HepG2 (cell line): ENCODE data around the gene PCDHGA1. TPM values are rescaled to one million over a fixed set of nuclear protein-coding genes. Genes with fewer than 3 reads are reported as not detected.

Experiments
- ARHGAP35 ChIP-seq: sonication (generic); formaldehyde crosslinking; IDR thresholded peaks from 2 replicates; pipeline ENCODE4 v1.9.0; 2022; ENCODE audit warnings: mild to moderate bottlenecking, inconsistent platforms, moderate library complexity, missing genetic modification reagents, borderline replicate concordance
- ARID2 ChIP-seq: sonication (generic); formaldehyde crosslinking; IDR thresholded peaks from 2 replicates; pipeline ENCODE4 v1.8.1; 2022; ENCODE audit warnings: mild to moderate bottlenecking, missing genetic modification reagents, borderline replicate concordance
- FOSL1 ChIP-seq: sonication (generic); formaldehyde crosslinking; IDR thresholded peaks from 2 replicates; pipeline ENCODE4 v1.9.0; 2021; ENCODE audit warnings: missing genetic modification reagents, borderline replicate concordance
- GTF3A ChIP-seq: sonication (generic); formaldehyde crosslinking; conservative IDR thresholded peaks from 2 replicates; pipeline ENCODE4 v1.4.0; 2020; ENCODE audit warnings: mild to moderate bottlenecking, missing genetic modification reagents
- HDAC6 ChIP-seq: fragments of 200-600 bp; sonication (generic); IDR thresholded peaks from 2 replicates; pipeline ENCODE4 v1.7.0; 2017; ENCODE audit warnings: mild to moderate bottlenecking, antibody characterized with exemption, low read length, low read depth
- HOXA3 ChIP-seq: sonication (generic); formaldehyde crosslinking; IDR thresholded peaks from 2 replicates; pipeline ENCODE4 v1.5.0; 2020; ENCODE audit warnings: missing genetic modification reagents
- MIER3 ChIP-seq: IDR thresholded peaks from 2 replicates; pipeline ENCODE4 v1.6.1; 2016; ENCODE audit warnings: missing compliant biosample characterization, borderline replicate concordance
- POGZ ChIP-seq: sonication (generic); formaldehyde crosslinking; IDR thresholded peaks from 2 replicates; pipeline ENCODE4 v1.4.0; 2020; ENCODE audit warnings: mild to moderate bottlenecking, missing genetic modification reagents
- PRDM10 ChIP-seq: sonication (generic); formaldehyde crosslinking; IDR thresholded peaks from 2 replicates; pipeline ENCODE4 v1.4.0; 2020; ENCODE audit warnings: low read depth, missing genetic modification reagents
- SMARCE1 ChIP-seq: fragments of 450-650 bp; IDR thresholded peaks from 2 replicates; pipeline ENCODE4 v1.6.1; 2017; ENCODE audit warnings: borderline replicate concordance
- SMYD3 ChIP-seq: sonication (generic); formaldehyde crosslinking; IDR thresholded peaks from 2 replicates; pipeline ENCODE4 v1.8.1; 2023; ENCODE audit warnings: mild to moderate bottlenecking, missing genetic modification reagents
- ZNF326 ChIP-seq: sonication (generic); formaldehyde crosslinking; IDR thresholded peaks from 2 replicates; pipeline ENCODE4 v1.4.0; 2020; ENCODE audit warnings: missing genetic modification reagents, borderline replicate concordance
- ZNF33A ChIP-seq: sonication (generic); formaldehyde crosslinking; IDR thresholded peaks from 2 replicates; pipeline ENCODE4 v1.5.1; 2020; ENCODE audit warnings: missing genetic modification reagents, mild to moderate bottlenecking, moderate library complexity, borderline replicate concordance
- ZNF34 ChIP-seq: sonication (generic); formaldehyde crosslinking; IDR thresholded peaks from 2 replicates; pipeline ENCODE4 v1.4.0; 2020; ENCODE audit warnings: mild to moderate bottlenecking, missing genetic modification reagents, borderline replicate concordance
- ZNF451 ChIP-seq: sonication (generic); formaldehyde crosslinking; IDR thresholded peaks from 2 replicates; pipeline ENCODE4 v1.5.0; 2020; ENCODE audit warnings: mild to moderate bottlenecking, missing genetic modification reagents
- ZNF460 ChIP-seq: sonication (generic); formaldehyde crosslinking; IDR thresholded peaks from 2 replicates; pipeline ENCODE4 v1.5.1; 2020; ENCODE audit warnings: missing genetic modification reagents, mild to moderate bottlenecking, borderline replicate concordance
- ZNF577 ChIP-seq: sonication (generic); formaldehyde crosslinking; IDR thresholded peaks from 2 replicates; pipeline ENCODE4 v1.4.0; 2020; ENCODE audit warnings: mild to moderate bottlenecking, low read depth, missing genetic modification reagents, borderline replicate concordance
- ZNF652 ChIP-seq: IDR thresholded peaks from 2 replicates; pipeline ENCODE4 v1.6.1; 2016; ENCODE audit warnings: low read depth, borderline replicate concordance
- ZNF724P ChIP-seq: sonication (generic); formaldehyde crosslinking; IDR thresholded peaks from 2 replicates; pipeline ENCODE4 v1.8.0; 2022; ENCODE audit warnings: missing genetic modification reagents, borderline replicate concordance
- polyA plus RNA-seq, 8 experiments: library from polyadenylated mRNA; depleted of rRNA in 3 of 8; stranded (reverse) in 7 of 8; unstranded in 1 of 8; fragments of >200 nt; fragmentation: Illumina TruSeq in 4 of 8; extraction: Trizol in 4 of 8; gene quantifications; 2 replicates each; pipeline versions ENCODE4 v1.2.1 to v1.2.3, GENCODE V29; 2011 to 2016; ENCODE audit warnings: low read depth in 4 of 8, missing spikeins in 1 of 8, mixed read lengths in 1 of 8; ENCODE audit not compliant: insufficient read depth in 1 of 8
- total RNA-seq, 5 experiments: library from RNA; depleted of rRNA; stranded (reverse); fragments of >200 nt; fragmentation: Illumina TruSeq; extraction: Trizol; gene quantifications; 2 replicates each; pipeline ENCODE4 v1.2.3, GENCODE V29; 2016; ENCODE audit warnings: low read depth in 1 of 5
- TF ChIP-seq, protein P1 (sequence below): IDR thresholded peaks from 2 replicates; pipeline ENCODE4 v1.6.1; 2016; ENCODE audit warnings: low read depth, missing genetic modification reagents, missing compliant biosample characterization

Gene PCDHGA1
- total and polyA plus RNA-seq, 2 of the 13 experiments (the other 11 are each of a cell fraction or from before 2014, with no cell fraction given), result 0.31 to 0.40 TPM

DNA sequence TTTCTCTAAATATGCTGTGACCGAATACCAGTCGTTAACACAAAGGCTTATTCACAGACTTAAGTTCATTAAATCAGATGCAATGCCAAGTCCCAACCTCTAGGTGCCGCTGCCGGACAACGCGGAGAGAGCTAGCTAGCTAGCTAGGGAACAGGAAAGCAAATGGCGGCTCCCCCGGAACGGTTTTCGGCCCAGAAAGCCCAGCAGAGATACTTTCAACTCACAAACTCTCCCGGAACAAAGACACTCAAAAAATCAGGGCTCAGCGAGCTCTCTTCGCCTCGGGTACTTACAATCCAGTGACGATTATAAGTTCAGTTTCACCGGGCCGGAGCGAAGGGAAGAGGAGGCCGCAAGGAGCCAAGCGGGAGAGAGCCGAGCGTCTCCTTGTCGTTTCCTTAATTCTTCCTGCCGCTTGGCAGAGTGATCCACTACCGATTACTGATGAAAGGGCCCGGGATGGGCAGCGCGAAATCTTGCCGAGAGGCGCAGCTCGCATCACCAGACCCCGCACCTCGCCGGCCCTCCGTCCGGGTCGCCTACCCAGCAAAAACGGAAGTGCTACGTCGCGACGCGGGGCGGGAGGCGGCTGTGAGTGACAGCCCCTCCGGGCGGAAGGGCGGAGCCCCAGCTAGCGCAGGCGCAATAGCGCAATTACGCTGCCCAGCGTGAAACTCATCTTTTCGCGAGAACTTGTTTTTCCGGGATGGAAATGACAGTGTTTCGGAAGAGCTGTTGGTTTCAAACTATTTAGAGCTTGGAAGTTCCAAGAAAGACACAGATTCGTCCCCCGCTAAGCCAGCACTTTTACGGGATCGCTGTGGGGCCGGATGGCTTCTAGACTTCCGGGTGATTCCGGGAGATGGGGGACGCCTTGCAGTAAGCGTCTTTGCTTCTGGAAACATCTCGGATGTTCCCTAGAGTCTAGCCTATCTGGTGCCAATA, 9.8 kb upstream of the PCDHGA1 start, which contains the start of gene TAF7 (continued):
- TF ChIP-seq GTF3A (CRISPR knock-in tag) (no peak), ZNF652 (CRISPR knock-in tag) (no peak), ZNF577 (CRISPR knock-in tag) (no peak), SMYD3 (CRISPR knock-in tag) (no peak), ZNF460 (CRISPR knock-in tag) (no peak; the same call in 1 of the 2 replicates), ZNF326 (no peak), MIER3 (CRISPR knock-in tag) (peak; percentile 36; the same call in 1 of the 2 replicates), POGZ (CRISPR knock-in tag) (peak; percentile 84), ZNF451 (CRISPR knock-in tag) (peak; percentile 84), HOXA3 (peak; percentile 30; the same call in 1 of the 2 replicates), ZNF33A (CRISPR knock-in tag) (peak; percentile 62; the same call in 1 of the 2 replicates), HDAC6 (no peak), ARHGAP35 (CRISPR knock-in tag) (peak; percentile 23; the same call in 1 of the 2 replicates), ZNF34 (no peak), FOSL1 (CRISPR knock-in tag) (no peak), ZNF724P (peak; percentile 59; the same call in 1 of the 2 replicates), PRDM10 (CRISPR knock-in tag) (no peak), SMARCE1 (no peak), ARID2 (CRISPR knock-in tag) (0 out of 2 replicates have a peak, but pooled peaks have one; percentile 28)
- TF ChIP-seq, protein P1, sequence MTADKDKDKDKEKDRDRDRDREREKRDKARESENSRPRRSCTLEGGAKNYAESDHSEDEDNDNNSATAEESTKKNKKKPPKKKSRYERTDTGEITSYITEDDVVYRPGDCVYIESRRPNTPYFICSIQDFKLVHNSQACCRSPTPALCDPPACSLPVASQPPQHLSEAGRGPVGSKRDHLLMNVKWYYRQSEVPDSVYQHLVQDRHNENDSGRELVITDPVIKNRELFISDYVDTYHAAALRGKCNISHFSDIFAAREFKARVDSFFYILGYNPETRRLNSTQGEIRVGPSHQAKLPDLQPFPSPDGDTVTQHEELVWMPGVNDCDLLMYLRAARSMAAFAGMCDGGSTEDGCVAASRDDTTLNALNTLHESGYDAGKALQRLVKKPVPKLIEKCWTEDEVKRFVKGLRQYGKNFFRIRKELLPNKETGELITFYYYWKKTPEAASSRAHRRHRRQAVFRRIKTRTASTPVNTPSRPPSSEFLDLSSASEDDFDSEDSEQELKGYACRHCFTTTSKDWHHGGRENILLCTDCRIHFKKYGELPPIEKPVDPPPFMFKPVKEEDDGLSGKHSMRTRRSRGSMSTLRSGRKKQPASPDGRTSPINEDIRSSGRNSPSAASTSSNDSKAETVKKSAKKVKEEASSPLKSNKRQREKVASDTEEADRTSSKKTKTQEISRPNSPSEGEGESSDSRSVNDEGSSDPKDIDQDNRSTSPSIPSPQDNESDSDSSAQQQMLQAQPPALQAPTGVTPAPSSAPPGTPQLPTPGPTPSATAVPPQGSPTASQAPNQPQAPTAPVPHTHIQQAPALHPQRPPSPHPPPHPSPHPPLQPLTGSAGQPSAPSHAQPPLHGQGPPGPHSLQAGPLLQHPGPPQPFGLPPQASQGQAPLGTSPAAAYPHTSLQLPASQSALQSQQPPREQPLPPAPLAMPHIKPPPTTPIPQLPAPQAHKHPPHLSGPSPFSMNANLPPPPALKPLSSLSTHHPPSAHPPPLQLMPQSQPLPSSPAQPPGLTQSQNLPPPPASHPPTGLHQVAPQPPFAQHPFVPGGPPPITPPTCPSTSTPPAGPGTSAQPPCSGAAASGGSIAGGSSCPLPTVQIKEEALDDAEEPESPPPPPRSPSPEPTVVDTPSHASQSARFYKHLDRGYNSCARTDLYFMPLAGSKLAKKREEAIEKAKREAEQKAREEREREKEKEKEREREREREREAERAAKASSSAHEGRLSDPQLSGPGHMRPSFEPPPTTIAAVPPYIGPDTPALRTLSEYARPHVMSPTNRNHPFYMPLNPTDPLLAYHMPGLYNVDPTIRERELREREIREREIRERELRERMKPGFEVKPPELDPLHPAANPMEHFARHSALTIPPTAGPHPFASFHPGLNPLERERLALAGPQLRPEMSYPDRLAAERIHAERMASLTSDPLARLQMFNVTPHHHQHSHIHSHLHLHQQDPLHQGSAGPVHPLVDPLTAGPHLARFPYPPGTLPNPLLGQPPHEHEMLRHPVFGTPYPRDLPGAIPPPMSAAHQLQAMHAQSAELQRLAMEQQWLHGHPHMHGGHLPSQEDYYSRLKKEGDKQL (CRISPR knock-in tag), result no peak
